Measurements from ENCODE around the gene PLEKHM2. TPM values are rescaled to one million over a fixed set of nuclear protein-coding genes. Genes with fewer than 3 reads are reported as not detected.
"Not testable (repeated sequence)": the region's sequence is repeated elsewhere in the genome, so short reads cannot be mapped to it uniquely, and the experiment has no call there.

Gene PLEKHM2
- polyA plus RNA-seq, 1 donor = 41.7 TPM

GRCh38 chr1:15676010-15676409, 8.1 kb upstream of the PLEKHM2 start:
- no peak for DNase-seq

DNA sequence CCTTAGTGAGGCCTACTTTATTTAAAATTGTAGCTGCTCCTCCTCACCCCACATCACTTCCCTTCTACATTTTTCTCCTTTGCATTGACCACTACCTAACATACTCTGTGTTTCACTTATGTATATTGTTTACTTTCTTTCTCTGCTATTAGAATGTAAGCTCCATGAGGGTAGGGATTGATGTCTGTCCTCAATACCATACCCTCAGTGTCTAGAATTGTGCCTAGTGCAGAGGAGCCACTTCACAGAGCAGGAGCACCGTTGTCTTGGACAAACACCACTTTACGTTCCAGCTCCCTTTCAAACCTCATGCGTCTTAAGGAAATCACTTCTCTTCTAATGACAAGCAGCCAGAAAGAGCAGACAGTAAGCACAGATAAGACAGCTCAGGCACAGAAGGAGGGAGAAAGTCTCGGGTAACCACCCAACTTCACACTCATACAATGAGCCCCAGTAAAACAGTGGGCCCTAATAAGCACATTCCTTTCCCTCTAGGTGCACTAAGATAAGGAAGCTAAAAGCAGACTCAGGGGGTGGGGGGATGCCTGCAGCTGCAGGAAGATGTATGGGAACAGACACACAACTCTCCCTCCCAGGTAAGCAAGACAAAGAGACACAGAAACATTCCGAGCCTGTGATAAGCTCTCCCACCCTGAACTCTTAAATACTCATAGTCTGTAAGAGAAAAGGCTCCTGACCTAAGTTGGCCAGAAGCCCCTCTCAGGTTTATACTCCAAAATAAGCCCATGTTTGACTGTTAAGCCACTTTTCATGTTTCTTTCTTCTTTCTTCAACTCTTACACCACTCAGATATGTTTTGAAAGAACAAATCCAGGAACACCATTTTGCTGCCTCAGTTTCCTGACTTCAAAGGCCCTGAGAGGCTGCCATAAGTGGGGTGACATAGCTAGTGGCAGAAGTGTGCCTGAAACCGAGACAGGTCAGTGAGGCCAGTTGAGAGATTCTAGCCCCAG, 7.1 kb upstream of the PLEKHM2 start:
- DNase-seq = no peak

- DNase-seq = no peak
These were observed 5.5 kb upstream of the PLEKHM2 start for GRCh38 chr1:15678578-15678977.

- DNase-seq = no peak
These were observed 4.0 kb upstream of the PLEKHM2 start for GRCh38 chr1:15680131-15680530.

DNA sequence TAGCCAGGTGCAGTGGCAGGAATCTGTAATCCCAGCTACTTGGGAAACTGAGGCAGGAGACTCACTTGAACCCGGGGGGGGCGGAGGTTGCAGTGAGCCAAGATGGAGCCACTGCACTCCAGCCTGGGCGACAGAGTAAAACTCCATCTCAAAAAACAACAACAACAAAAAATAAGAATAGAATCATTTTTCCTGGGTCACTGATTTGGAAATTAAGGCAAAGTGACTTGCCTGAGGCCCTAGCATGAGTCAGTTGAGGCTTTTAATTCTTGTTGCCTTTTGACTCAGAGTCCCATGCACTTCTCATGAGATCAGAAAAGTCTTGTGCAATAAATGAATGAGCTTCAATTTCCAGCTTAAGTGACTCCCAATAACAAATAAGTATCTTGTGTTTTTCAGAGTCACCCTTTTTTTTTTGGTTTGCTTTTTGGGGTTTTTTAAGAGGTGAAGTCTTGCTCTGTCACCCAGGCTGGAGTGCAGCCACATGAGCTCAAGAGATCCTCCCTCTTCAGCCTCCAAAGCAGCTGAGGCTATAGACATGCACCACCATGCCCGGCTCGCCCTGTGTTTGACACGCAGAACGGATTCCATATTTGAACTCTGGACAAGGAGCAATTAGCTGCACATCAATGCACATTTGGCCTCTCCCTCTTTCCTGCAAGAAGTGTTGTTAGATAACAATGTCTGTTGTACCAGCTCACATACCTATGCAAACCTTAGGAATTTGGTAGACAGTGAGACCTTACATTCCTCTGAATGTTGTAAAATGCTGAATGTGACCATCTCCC, 3.4 kb upstream of the PLEKHM2 start:
- no peak for DNase-seq

DNA sequence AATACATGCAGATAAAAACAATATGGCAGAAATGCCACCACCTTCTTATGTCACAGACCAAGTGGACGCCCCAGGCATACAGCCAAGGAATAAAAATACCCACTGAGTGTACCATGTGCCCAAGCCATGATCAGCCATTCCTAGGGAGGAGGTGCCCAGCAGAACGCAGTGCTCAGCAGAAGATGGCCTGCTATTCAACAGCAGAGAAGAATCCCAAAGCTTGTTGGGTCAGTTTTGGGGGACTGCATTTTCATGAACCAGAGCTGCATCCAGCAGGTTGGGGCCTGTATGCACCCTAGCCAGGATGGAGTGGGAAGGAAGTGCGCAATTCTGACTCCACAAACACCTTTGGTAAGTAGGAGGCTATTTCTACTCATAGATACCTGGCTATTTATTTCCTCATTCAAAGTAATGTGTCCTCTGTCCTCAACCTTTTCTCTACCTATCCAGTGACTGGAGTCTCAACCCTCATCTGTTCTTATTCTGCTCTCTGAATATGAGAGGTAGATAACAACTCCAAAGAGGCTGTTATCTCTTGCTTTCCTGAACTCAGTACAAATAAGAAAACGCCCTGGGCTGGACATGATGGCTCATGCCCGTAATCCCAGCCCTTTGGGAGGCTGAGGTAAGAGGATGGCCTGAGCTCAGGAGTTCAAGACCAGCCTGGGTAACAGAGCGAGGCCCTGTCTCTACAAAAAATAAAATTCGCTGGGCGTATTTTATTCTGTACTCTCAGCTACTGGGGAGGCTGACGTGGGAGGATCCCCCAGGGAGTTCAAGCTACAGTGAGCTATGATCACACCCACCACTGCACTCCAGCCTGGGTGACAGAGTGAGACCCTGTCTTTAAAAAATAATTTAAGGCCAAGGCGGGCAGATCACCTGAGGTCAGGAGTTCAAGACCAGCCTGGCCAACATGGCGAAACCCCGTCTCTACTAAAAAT, 2.5 kb upstream of the PLEKHM2 start:
- DNase-seq = no peak

DNA sequence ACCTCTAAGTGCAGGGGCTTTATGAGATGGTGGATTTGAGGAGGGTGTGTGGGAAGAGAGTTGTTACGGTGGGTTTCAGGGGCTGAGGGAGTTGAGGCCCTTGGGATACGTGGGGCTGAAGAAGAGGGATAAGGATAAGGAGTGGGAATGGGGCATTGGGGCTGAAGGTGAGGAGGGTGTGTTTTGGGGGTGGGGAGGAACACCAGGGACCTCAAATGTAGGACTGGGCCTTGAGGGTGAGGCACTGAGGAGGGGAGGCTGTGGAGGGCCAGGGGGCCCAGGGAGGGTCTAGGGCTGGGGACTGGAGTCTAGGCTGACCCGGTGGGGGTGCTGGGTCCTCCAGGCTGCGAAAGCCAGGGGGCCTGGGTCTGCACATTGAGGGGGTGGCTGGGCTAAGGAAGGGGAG, 1.2 kb upstream of the PLEKHM2 start:
- no peak for DNase-seq

DNA sequence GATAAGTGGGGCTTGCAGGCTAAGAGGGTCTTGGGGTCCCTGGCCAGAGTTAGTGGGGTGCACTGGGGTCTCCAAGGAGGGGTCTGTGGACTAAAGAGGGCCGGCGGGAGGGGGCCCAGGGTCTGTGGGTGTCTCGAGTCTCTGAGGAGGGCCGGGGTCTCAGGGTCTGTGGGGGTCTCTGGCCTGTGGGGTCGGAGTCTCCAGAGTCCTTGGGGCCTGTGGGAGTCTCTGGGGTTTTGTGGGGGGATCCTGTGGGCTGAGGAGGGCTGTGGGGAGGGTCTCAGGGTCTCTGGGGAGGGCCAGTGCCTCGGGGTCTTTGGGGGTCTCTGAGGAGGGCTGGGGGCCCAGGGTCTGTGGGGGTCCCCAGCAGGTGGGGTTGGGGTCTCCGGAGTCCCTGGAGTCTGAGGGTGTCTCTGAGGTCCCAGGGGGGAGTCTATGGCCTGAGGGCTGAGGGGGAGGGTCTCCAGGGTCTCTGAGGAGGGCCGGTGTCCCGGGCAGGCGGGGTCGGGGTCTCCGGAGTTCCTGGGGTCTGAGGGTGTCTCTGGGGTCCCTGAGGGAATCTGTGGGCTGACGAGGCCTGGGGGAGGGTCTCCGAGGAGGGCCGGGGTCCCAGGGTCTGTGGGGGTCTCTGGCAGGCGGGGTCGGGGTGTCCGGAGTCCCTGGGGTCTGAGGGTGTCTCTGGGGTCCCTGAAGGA, 628 bp upstream of the PLEKHM2 start:
- DNase-seq = no peak

DNA sequence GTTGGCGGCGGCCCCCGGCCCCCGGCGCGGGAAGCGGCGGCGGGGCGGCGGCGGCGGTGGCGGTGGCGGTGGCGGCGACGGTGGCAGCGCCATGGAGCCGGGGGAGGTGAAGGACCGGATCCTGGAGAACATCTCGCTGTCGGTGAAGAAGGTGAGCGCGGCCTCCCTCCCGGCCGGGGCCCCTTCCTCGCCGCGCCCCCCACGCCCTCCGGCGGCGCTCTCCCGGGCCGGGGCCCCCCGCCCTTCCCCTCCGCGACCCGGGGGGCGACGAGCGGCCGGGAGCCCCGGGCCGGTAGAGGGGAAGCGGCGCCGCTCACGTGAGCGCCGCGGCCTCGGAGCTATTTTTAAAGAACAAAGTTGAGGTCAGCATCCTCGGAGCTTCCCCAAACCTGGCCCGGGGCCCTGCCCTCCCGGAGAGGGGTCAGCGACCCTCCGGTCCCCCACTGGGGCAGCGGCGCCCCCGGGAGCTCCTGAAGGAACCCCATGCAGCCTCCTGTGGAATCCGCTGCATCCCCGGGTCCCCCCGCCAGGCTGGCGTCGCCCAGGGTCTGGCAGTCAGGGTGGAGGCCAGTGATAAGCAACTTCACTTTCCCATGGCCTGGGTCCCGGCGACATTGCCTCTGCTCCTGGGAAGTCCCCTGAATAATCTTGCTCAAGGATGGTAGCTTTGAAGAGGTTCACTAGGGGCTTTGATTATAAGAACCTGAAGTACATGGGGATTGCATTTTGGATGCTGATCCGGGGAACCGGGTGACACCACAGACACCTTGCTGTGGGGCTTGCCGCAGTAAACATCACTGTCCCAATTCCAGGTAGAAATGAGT, 560 bp downstream of the PLEKHM2 start:
- no peak for DNase-seq

DNA sequence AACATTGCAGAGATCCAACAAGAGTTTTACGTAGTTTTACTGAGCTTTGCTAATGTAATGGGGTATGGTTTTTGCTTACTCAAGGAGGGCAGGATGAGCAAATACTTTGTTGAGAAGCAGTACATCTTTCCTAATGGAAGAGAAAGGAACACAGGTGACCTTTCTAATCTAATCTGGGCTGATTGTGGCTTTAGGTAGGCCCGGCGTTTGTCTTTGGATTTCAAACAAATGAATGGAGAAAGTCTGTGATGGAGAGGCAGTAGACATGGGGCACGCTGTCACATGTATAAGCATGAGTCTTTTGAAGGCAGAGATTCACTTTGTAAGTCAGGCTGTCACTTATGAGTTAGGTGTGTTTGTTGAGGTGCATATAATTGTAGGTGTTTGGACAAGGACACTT, 1.7 kb downstream of the PLEKHM2 start:
- no peak for DNase-seq

DNA sequence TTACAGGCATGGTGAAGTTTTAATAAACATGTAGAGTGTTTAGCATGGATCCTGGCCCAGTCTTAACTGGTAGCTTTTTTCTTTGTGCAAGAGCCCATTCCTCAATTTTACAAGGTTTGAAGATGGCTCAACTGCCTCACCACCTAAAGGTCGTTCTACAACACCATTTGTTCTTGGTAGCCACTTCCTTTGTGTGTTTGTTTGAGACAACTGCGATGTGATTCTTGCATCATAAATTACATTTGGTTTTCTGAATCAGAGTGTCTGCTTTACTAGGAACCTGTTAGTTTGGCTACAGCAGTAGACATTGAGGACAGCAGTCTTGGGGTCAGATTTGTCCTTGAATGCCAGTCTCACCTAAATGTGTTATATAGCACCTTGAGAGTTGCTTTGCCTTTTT, 3.3 kb downstream of the PLEKHM2 start:
- no peak for DNase-seq

- no peak for DNase-seq
These were observed 6.2 kb downstream of the PLEKHM2 start for GRCh38 chr1:15690317-15690716.

GRCh38 chr1:15691434-15692032, 7.4 kb downstream of the PLEKHM2 start:
- DNase-seq = no peak

DNA sequence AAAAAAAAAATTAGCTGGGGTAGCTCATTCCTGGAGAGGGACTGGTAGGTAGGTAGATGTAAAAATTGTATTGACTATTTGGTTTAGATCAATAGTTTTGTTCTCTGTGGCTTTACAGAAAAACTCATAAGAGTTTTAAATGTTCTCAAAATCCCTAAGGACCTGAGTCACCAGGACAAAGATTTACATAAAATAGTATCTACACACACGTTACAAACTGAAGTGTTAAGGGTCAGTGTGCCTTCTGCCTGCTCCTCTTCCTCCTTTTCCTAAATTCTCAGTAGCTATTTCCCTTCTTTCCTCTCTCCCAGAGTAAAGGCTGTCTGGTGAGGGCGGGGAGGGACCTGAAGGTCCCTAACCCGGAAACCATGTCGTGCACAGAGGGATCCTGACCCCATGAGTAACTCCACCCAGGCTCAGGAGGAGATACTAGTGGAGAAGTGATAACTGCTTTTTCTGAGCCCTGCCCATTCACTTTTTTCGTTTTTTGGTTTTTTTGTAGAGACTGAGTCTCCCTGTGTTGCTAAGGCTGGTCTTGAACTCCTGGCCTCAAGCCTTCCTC, 8.1 kb downstream of the PLEKHM2 start:
- no peak for DNase-seq

DNA sequence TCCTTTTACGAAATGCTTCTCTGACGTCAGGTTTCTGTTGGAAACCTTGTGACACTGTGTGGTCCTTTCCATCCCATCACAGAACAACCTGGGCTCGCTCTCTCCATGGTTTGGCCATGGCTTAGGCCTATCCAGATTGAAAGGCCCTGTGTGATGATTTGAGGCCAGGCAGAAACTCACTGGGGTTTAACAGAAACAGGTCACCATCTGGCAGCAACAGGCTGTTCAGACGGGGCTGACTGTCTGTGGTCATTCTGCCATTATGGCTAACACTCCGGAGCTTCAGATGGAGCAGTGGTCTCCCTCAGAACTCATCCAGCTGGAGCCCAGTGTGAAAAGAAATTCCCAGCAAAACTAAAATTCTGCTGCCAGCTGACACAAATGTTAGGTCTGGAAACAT, 9.3 kb downstream of the PLEKHM2 start:
- DNase-seq = no peak

- DNase-seq = no peak
These were observed 12.9 kb downstream of the PLEKHM2 start for GRCh38 chr1:15696956-15697521.

DNA sequence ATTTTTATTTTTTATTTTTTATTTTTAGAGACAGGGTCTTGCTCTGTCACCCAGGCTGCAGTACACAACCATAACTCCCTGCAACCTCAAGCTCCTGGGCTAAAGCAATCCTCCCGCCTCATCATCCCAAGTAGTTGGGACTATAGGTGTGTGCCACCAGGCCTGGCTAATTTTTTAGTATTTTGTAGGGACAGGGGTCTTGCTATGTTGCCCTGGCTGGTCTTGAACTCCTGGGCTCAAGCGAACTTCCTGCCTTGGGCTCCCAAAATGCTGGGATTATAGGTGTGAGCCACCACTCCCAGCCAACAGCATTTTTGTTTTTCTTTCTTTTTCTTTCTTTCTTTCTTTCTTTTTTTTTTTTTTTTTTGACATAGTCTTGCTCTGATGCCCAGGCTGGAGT, 14.1 kb downstream of the PLEKHM2 start:
- no peak for DNase-seq

- DNase-seq = not testable (repeated sequence)
These were observed 15.2 kb downstream of the PLEKHM2 start for GRCh38 chr1:15699321-15699720.

DNA sequence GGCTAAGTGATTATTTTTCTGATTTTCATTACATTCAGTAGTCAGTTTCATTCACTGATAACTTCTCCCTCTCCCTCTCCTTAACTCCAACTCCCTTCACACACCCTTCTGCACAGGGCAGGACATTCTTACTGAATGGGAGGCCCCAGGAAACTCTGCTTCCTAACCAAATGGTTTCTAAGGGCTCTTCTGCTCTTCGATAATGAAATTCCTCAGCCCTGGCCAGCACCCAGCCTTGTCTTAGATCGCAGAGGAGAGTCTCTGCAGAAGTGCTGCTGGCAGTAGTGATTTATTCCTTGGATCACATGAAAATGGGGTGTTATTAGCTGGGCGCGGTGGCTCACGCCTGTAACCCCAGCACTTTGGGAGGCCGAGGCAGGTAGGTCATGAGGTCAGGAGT, 16.4 kb downstream of the PLEKHM2 start:
- DNase-seq = no peak

Measured in left kidney (tissue), 2 donors.